A549 treated with RU486 at 1 μM for 4 hours (cell line): ENCODE results near the gene ODC1. TPM values are rescaled to one million over a fixed set of nuclear protein-coding genes. Genes with fewer than 3 reads are reported as not detected.

Experiments
- total RNA-seq: library from RNA; stranded (reverse); fragments of 200-300 nt; extraction: Qiagen RNA extraction; gene quantifications from 5 replicates; pipeline ENCODE4 v1.2.3, GENCODE V29; 2022; ENCODE audit warnings: low read depth

Gene ODC1
- 133 to 156 TPM (median 144 TPM) in 5 replicates for total RNA-seq

DNA sequence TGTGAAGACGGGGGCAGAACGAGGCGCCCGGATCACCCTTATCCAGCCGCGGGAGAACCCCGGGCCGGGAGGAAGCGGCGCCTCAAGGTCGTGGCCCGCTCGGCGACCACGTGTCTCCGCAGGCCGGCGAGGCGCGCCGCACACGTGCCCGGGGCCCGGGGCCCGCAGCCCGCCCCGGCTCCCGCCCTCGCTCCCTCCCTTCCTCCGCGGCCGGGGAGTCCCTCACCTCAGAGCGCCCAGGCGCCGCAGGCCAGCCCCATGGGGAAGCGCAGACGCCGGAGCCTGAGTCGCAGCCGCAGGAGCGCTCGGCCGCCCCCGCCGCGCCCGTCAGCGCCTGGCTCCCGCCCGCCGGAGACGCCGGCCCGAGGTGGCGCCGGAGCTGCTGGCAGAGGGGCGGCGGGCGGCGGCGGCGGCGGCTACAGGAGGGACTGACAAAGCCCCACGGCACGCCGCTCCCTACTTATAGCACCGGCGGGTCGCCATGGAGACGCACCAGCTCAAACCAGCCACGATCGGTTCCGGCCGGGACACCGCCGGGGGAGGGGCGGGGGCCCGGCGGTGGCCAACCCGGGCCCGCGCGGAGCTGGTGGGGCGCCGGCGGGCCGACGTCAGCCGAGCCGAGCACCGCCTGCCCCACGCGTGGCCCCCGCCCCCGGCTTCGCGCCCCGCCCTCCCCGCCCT, at the start of gene ODC1:
TSS of gene ODC1 (minus strand) at position 433 of the 681 bp plus-strand sequence. CDS start 3,295 bp downstream, outside the sequence.

Other genes starting within 250 kb of the ODC1 start
- gene HPCAL1, start 145.4 kb downstream of the ODC1 start, total RNA-seq = 85.7 to 141 TPM (median 121 TPM) in 5 replicates
- gene NOL10, start 241.6 kb upstream of the ODC1 start, total RNA-seq = 41.4 to 55.9 TPM (median 44.6 TPM) in 5 replicates